HTR-8/SVneo (cell line): ENCODE data around the gene RABL3.
"Not testable (repeated sequence)": the region's sequence is repeated elsewhere in the genome, so short reads cannot be mapped to it uniquely, and the experiment has no call there.

Experiments used
- DNase-seq: peaks from one replicate; pipeline ENCODE4 v3.0.0; 2011; ENCODE audit warnings: low spot score, mixed read lengths; ENCODE audit not compliant: insufficient read length
- FAIRE-seq: peaks from 2 replicates; lab custom pipeline; 2011; peaks lifted over from hg19 to GRCh38; lab: Jason Lieb, UNC

The RABL3 gene

GRCh38 chr3:120650311-120650710 lies 92.0 kb downstream of the RABL3 start:
- FAIRE-seq (no peak), DNase-seq (no peak)

GRCh38 chr3:120649830-120650233 lies 92.5 kb downstream of the RABL3 start:
- DNase-seq (no peak), FAIRE-seq (no peak)

- no peak for FAIRE-seq
- DNase-seq: no peak
Observed at GRCh38 chr3:120648290-120648689, 94.0 kb downstream of the RABL3 start.

GRCh38 chr3:120646771-120647432 lies 95.4 kb downstream of the RABL3 start:
- FAIRE-seq (no peak), DNase-seq (no peak)

- DNase-seq: no peak
- no peak for FAIRE-seq
Observed at GRCh38 chr3:120645083-120645845, 97.1 kb downstream of the RABL3 start.

- DNase-seq: no peak
- FAIRE-seq: no peak
Observed at GRCh38 chr3:120642368-120642948, 99.9 kb downstream of the RABL3 start.

GRCh38 chr3:120641696-120642246 lies 100.5 kb downstream of the RABL3 start:
- FAIRE-seq: no peak
- DNase-seq: no peak

- DNase-seq (no peak), FAIRE-seq (no peak)
Observed at GRCh38 chr3:120640231-120640630, 102.1 kb downstream of the RABL3 start.

- not testable (repeated sequence) for DNase-seq, FAIRE-seq
Observed at GRCh38 chr3:120638820-120639219, 103.5 kb downstream of the RABL3 start.

- no peak for FAIRE-seq
- DNase-seq: no peak
Observed at GRCh38 chr3:120637851-120638559, 104.3 kb downstream of the RABL3 start.

- DNase-seq (no peak), FAIRE-seq (no peak)
Observed at GRCh38 chr3:120636795-120637401, 105.4 kb downstream of the RABL3 start.
